HG03135 (cell line): ENCODE results near the gene SF3B5.
"Not testable (repeated sequence)": the region's sequence is repeated elsewhere in the genome, so short reads cannot be mapped to it uniquely, and the experiment has no call there.

Experiments used
- ATAC-seq: cut with Tn5 transposase; IDR thresholded peaks from one replicate; pipeline ENCODE4 v1.9.1; 2021; ENCODE audit warnings: mild to moderate bottlenecking, moderate library complexity; ENCODE audit not compliant: unreplicated experiment

The SF3B5 gene

GRCh38 chr6:144064402-144065212 lies 30.8 kb downstream of the SF3B5 start:
- ATAC-seq: peak; percentile 15

DNA sequence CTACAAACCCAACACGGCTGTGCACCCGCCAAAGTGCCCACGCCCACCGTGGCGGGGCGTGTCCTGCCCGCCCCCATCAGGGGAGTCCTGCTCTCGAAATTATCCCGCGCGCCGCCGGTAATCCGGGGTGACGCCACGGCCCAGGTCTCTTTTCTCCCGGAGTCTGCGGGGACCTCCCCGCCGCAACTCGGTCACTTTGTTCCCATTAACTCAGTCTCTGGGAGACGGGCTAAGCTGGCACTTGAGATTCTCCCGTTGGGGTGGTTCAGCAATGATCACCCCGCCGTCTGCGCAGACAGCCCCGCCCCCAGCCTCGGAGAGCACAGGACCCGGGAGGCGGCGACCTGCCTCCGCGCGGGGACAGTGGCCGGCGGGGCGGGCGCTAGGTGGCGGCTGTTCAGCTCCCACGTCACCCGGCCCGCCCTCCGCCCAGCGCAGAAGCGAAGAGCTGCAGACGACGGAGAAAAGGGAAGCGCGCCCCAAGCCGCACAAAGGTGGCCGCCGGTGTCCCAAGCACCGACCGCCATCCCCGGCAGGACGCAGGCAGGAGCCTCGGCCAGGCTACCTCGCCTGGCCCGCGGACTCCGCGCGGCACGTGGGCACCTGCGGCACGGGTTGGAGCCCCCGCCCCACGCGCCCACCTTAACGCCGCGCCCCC lies 31.5 kb downstream of the SF3B5 start:
- ATAC-seq: peak; percentile 84

DNA sequence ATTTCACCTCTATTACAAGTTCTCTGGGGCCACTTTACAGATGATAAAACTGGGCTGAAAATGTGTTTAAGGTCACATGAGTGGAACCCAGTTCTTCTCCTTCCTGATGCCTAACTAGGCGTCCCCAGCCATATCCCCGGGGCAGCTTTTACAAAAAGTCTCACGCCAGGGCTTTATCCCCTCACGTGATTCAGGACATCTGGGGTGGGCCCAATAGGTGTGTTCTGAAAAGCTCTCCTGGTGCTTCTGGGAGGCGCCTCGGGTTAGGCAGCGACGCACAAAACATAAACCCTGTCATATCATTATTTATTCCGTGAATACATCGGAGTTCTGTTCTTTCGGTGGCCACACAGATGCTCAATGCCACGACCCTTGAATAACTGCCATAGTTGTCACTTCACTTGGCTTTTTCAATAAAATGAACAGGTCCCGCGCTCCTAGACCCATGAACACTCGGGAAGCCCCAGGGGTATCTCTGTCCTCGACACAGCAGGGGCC lies 32.1 kb downstream of the SF3B5 start:
- ATAC-seq: peak; percentile 5

DNA sequence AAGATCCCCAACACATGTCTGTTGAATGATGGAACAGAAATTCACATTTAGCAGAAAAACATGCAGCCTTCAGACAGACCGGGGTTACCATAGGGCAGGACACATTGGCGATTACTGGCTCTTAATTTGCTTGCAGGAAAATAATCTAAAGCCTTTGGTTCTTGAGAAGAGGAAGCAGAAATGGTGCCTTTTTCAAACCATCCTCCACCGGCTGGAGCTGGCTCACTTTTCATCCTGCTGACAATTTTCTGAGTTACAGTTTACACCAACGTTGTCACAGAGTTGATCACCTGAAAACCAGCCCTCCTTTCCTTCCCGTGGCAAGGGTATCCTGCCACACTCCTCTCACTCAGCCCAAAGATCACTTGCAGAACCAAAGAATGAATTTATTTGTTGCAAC lies 32.6 kb downstream of the SF3B5 start:
- ATAC-seq: no peak

- ATAC-seq: no peak
Observed at GRCh38 chr6:144059139-144059538, 36.2 kb downstream of the SF3B5 start.

DNA sequence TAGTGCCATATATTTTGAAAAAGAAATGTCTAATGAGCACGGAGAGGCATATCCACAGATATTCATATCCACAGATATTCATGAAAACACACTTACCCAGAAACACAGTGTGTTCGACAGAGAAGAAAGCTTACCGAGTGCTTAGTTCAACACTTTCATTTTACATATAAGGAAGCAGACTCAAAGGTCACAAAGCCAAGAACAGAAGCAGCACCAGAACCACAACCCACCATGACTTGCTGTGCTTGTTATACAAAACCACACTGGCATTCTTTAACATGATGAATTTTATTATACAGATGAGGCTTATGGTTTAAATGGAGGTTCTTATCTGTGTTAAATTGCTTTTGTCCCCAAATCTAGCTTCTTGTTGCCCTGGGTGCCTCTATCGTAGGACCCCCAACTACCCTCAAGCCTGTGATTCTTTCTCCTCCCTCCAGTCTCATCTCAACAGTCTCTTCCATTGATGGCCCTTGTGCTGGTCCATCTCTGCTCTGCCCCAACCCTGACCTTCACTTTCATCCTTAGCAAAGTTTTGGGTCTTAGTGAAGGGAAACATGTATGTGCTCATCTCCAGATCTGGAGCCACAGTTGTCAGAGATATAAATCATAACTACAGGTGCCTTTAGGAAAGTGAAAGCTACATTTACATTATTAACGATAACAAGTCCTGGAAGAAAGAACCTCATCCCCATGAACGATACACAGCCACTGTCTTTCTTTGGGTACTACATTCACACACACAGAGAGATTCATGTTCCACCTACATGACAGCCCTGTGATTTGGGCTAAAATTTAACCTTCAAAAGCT lies 40.0 kb downstream of the SF3B5 start:
- peak; percentile 88 for ATAC-seq

- ATAC-seq: no peak
Observed at GRCh38 chr6:144053601-144054000, 41.8 kb downstream of the SF3B5 start.

- ATAC-seq: no peak
Observed at GRCh38 chr6:144052488-144052887, 42.9 kb downstream of the SF3B5 start.

- ATAC-seq: no peak
Observed at GRCh38 chr6:144049386-144049785, 46.0 kb downstream of the SF3B5 start.

- ATAC-seq: no peak
Observed at GRCh38 chr6:144047688-144048087, 47.7 kb downstream of the SF3B5 start.

DNA sequence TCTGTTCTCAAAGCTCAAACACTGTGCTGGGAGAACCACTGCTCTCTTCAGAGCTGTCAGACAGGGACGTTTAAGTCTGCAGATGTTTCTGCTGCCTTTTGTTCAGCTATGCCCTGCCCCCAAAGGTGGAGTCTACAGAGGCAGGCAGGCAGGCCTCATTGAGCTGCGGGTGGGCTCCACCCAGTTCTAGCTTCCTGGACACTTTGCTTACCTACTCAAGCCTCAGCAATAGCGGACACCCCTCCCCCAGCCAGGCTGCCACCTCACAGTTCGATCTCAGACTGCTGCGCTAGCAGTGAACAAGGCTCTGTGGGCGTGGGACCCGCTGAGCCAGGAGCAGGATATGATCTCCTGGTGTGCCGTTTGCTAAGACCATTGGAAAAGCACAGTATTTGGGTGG lies 48.7 kb downstream of the SF3B5 start:
- ATAC-seq: not testable (repeated sequence)

DNA sequence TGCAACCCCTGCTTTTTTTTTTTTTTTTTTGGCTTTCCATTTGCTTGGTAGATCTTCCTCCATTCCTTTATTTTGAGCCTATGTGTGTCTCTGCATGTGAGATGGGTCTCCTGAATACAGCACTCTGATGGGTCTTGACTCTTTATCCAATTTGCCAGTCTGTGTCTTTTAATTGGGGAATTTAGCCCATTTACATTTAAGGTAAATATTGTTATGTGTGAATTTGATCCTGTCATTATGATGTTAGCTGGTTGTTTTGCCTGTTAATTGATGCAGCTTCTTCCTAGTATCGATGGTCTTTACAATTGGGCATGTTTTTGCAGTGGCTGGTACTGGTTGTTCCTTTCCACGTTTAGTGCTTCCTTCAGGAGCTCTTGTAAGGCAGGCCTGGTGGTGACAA lies 50.4 kb downstream of the SF3B5 start:
- not testable (repeated sequence) for ATAC-seq
